K562 treated with DMSO at 1 percent for 24 hours (cell line): ENCODE results near the gene CLN3. TPM values are rescaled to one million over a fixed set of nuclear protein-coding genes. Genes with fewer than 3 reads are reported as not detected.

Experiments
- total RNA-seq: library from RNA; unstranded; fragments of 300-600 nt; gene quantifications from 2 replicates; pipeline ENCODE4 v1.2.3, GENCODE V29; 2022; ENCODE audit warnings: low read depth; ENCODE audit not compliant: insufficient read depth

Gene CLN3
- 35.5 and 35.7 TPM in 2 replicates for total RNA-seq

DNA sequence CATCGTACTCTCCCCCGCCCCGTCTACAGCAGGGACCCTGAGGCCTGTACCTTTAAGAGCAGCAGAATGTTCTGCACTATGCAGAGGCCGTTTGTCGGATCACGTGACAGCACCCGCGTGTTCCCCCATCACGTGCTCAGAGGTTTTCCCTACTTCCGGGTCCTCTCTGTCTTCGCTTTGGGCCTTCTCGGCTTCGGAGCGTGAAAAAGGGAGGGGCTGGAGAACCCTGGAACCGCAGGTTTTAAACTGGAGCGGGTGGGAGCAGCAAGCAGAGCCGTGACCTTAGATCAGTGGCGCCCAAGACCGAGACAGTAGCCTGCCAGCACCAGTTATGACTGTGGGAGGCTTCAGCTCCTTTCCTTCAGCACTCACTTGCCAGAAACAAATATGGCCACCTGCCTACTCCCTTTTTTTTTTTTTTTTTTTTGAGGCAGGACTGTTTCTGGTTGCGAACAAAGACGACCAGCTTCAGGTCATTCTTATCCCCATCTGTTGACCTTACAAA is at the start of gene CLN3:
Gene CLN3 (minus strand): TSS at position 105 of the 505 bp plus-strand sequence. CDS start 315 bp downstream, outside the sequence.

DNA sequence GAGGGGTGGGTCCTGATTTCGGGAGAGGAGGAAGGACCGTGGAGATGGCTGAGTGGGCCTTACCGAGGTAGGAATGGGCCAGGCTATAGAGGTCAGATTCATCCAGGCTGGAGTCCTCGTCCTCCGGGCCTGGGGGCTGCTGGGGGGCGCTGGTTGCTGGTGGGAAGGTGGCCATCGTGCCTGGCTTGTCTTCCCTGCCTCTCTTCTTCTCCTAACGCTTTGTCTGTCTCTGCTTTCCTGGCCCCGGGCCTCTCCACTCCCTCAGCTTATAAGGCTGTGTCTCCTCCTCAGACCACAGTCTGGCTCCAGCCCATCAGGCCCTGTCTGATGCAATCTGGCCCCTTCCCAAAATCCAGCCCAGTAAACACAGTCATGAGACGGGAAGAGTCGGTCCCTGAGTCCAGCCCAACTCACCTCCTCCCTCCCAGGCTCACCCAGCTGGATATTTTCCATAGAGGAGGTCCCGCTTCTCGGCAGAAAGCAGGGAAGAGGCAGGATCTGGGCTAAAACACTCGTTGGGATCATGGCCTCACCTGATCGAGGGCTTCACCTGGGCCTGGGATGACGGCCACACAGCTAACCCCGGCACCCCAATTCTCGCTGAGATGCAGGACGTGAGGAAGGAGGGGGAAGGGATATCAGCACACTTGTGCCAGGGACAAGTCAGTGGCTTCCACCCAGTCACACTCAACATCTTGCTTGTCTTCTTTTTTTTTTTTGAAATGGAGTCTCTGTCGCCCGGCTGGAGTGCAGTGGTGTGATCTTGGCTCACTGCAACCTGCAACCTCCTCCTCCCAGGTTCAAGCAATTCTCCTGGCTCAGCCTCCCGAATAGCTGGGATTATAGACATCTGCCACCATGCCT is 47.1 kb upstream of the CLN3 start, which contains the start of gene NUPR1:
Gene NUPR1 (minus strand): TSS at position 242 of the 864 bp plus-strand sequence. CDS start 67 bp downstream, at position 175.

DNA sequence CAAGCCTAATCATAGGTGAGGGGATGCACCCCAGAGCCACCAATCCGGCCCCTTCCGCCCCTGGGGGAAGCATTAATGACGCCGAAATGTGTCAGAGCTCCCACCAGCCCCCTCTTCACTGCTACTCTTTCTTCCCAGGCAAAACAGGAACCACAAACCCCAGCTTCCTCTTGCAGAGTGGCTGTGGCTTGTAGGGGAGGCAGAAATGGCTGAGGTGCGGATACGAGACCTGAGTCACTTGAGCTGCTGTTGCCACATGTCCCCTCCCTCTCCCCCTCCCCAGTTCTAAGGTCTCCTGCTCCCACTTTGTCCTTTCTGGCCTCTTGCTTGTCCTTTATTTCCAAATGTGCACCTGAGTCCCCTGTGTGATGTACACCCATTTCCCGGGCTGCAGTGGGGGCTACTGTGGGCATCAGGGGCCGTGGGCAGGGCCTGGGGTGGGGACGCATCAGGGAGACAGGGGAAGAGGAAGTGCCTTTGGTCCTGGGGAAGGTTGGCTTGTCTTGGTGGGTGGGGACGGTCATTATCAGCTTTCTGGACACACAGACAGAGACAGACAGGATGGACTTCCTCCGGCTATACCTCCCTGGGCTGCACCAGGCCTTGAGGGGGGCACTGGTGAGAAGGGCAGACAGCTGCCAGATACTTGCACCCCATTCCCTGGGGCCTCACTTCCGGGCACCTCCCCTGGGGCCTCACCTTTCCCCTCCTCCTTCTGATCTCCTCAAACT is 2.4 kb upstream of the CLN3 start, which contains the start of gene APOBR:
Gene APOBR (plus strand): TSS at position 523 of the 731 bp plus-strand sequence. CDS start 39 bp downstream, at position 562.

Other genes with a start within 250 kb of the CLN3 start
- gene SBK1, start 199.5 kb downstream of the CLN3 start, total RNA-seq, result 0.19 and 0.28 TPM in 2 replicates
- gene NPIPB6, start 128.6 kb downstream of the CLN3 start, total RNA-seq, result not detected in 2 replicates
- gene EIF3CL, start 88.2 kb downstream of the CLN3 start, total RNA-seq, result 157 and 160 TPM in 2 replicates
- not detected in 2 replicates for gene NPIPB7, start 19.7 kb downstream of the CLN3 start, total RNA-seq
- gene APOBR, start 2.6 kb upstream of the CLN3 start, total RNA-seq, result 4.1 and 4.6 TPM in 2 replicates
- not detected in 2 replicates for gene IL27, start 14.8 kb upstream of the CLN3 start, total RNA-seq
- gene NUPR1, start 46.9 kb upstream of the CLN3 start, total RNA-seq, result 105 and 107 TPM in 2 replicates
- gene SGF29, start 61.8 kb upstream of the CLN3 start, total RNA-seq, result 32.3 and 36.2 TPM in 2 replicates
- gene SULT1A2, start 105.0 kb upstream of the CLN3 start, total RNA-seq, result 6.9 and 9.0 TPM in 2 replicates
- gene SULT1A1, start 118.0 kb upstream of the CLN3 start, total RNA-seq, result 72.4 and 86.3 TPM in 2 replicates
- not detected in 2 replicates for gene NPIPB8, start 146.0 kb upstream of the CLN3 start, total RNA-seq
- 271 and 279 TPM in 2 replicates for gene EIF3C, start 219.4 kb upstream of the CLN3 start, total RNA-seq